Measurements from ENCODE around the gene NSD1.
"Not testable (repeated sequence)": the region's sequence is repeated elsewhere in the genome, so short reads cannot be mapped to it uniquely, and the experiment has no call there.

NSD1 gene

GRCh38 chr5:177176175-177176711 lies 42.7 kb downstream of the NSD1 start:
- DNase-seq (ENCODE audit: low spot score) = no peak

DNA sequence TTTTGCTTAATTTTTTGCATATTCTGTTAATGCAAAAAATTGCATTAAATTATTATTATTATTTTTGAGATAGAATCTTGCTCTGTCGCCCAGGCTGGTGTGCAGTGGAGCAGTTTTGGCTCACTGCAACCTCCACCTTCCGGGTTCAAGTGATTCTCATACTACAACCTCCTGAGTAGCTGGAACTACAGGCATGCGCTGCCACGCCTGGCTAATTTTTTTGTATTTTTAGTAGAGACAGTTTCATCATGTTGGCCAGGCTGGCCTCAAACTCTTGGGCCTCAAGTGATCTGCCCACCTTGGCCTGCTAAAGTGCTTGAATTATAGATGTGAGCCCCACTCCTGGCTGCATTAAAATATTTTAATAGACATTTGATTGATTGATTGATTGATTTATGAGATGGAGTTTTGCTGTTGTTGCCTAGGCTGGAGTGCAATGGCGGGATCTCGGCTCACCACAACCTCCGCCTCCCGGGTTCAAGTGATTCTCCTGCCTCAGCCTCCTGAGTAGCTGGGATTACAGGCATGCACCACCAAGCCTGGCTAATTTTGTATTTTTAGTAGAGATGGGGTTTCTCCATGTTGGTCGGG lies 44.4 kb downstream of the NSD1 start:
- not testable (repeated sequence) for DNase-seq (ENCODE audit: low spot score)

DNA sequence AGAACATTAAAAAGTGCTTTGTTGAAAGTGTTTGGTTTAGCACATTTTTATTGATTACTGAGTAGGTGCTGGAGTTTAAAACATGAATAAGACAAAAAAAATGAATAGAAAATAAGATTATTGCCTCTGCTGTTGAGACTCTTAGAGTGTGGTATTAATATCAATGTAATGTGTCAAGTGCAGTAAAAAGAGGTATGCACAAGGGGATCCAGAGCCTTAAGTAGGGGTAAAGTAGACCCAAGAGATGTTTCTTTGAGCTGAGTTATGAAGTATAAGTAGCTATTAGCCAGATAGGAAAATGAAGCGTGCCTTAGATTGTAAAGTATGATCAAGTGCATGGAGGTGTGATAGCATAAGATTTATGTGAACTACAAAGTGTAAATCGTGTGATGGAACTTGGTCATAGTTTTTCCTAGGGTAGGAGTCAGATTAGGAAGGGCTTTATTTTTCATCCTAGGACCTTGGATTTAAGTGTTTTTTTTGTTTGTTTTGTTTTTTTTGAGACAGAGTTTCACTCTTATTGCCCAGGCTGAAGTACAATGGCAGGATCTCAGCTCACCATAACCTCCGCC lies 45.2 kb downstream of the NSD1 start:
- DNase-seq (ENCODE audit: low spot score) = no peak

DNA sequence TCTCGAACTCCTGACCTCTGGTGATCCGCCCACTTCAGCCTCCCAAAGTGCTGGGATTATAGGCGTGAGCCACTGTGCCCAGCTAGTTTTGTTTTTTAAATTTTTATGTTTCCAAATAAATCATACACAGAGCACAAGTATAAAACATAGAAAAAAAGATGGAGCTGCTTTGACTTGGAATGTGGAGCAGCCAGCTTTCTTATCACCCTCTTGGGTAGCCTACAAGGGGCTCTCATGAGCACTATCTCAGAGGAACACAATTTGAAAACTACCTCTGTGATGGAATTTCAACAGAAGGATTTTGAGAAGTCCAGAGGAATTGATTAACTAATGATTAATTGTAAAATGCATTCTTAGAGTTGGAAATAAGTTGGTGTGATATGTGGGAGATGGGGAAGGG lies 45.9 kb downstream of the NSD1 start:
- no peak for DNase-seq (ENCODE audit: low spot score)

DNA sequence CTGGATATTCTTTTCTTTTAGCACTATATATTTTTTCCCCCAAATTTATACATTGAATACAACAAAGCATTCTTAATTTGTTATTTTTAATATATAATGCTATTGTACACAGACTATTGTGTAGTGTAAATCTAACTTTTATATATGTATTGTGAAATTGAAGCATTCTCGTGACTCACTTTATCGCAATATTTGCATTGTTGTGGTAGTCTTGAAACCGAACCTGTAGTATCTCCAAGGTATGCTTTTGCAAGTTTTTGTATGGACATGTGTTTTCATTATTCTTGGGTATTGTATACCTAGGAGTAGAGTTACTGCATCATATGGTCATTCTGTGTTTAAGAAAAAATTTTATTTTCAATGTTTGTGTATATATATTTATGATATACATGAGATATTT lies 49.6 kb downstream of the NSD1 start:
- DNase-seq (ENCODE audit: low spot score) = no peak

DNA sequence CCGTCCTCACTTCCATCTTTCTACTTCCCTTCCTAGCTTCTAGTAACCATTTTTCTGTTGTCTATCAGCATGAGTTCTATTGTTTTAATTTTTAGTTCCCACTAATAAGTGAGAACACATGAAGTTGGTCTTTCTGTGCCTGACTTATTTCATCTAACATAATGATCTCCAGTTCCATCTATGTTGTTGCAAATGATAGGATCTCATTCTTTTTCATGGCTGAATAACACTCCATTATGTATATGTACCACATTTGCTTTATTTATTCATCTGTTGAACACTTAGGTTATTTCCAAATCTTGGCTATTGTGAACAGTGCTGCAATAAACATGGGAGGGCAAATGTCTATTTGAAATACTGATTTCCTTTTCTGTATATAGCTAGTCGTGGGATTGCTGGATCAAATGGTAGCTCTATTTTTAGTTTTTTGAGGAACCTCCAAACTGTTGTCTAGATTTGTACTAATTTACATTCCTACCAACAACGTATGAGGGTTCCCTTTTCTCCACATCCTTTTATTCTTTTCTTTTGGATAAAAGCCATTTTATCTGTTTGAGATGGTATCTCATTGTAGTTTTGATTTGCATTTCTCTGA lies 50.3 kb downstream of the NSD1 start:
- DNase-seq (ENCODE audit: low spot score) = no peak

- no peak for DNase-seq (ENCODE audit: low spot score)
These were observed 52.4 kb downstream of the NSD1 start for GRCh38 chr5:177185993-177186392.

GRCh38 chr5:177186645-177187044 lies 53.1 kb downstream of the NSD1 start:
- DNase-seq (ENCODE audit: low spot score) = no peak

GRCh38 chr5:177188775-177189174 lies 55.2 kb downstream of the NSD1 start:
- DNase-seq (ENCODE audit: low spot score) = no peak

- DNase-seq (ENCODE audit: low spot score) = no peak
These were observed 55.8 kb downstream of the NSD1 start for GRCh38 chr5:177189416-177189815.

DNA sequence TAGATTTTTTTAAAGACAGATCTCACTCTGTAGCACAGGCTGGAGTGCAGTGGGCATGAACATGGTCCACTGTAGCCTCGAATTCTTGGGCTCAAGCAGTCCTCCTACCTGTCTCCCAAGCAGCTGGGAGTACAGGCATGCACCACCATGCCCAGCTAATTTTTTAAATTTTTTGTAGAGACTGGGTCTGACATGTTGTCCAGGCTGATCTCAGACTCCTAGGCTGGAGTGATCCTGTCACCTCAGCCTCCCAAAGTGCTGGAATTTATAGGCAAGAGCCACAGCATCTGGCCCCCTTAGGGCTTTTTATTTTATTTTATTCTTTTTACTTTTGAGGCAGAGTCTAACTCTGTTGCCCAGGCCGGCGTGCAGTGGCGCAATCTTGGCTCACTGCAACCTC lies 56.4 kb downstream of the NSD1 start:
- DNase-seq (ENCODE audit: low spot score) = no peak

DNA sequence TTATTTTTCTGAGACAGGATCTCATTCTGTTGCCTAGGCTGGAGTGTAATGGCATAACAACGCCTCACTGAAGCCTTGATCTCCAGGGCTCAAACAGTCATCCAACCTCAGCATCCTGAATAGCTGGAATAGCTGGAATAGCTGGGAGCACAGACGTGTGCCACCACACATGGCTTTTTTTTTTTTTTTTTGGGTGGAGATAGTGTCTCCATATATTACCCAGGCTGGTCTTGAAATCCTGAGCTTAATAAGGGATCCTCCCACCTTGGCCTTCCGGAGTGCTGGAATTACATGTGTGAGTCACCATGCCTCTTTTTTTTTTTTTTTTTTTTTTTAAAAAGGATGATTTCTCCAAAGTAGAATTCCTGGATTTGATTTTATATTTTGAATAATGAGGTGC lies 60.7 kb downstream of the NSD1 start:
- DNase-seq (ENCODE audit: low spot score) = no peak

- no peak for DNase-seq (ENCODE audit: low spot score)
These were observed 61.9 kb downstream of the NSD1 start for GRCh38 chr5:177195307-177195952.

- no peak for DNase-seq (ENCODE audit: low spot score)
These were observed 65.2 kb downstream of the NSD1 start for GRCh38 chr5:177198738-177199137.

- DNase-seq (ENCODE audit: low spot score) = no peak
These were observed 70.7 kb downstream of the NSD1 start for GRCh38 chr5:177204281-177204680.

- DNase-seq (ENCODE audit: low spot score) = no peak
These were observed 76.0 kb downstream of the NSD1 start for GRCh38 chr5:177209610-177210009.

GRCh38 chr5:177212242-177212641 lies 78.7 kb downstream of the NSD1 start:
- no peak for DNase-seq (ENCODE audit: low spot score)

DNA sequence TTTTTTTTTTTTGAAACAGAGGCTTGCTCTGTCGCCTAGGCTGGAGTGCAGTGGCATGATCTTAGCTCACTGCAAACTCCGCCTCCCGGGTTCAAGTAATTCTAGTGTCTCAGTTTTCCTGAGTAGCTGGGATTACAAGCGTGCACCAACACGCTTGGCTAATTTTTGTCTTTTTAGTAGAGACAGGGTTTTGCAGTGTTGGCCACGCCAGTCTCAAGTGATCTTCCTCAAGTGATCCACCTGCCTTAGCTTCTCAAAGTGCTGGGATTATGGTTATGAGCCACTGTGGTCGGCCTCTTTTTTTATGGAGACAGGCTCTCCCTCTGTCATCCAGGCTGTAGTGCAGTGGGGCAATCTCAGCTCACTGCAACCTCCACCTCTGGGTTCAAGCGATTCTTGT lies 87.0 kb downstream of the NSD1 start:
- DNase-seq (ENCODE audit: low spot score) = no peak

- no peak for DNase-seq (ENCODE audit: low spot score)
These were observed 88.7 kb downstream of the NSD1 start for GRCh38 chr5:177222269-177222668.

GRCh38 chr5:177225798-177226197 lies 92.2 kb downstream of the NSD1 start:
- no peak for DNase-seq (ENCODE audit: low spot score)

DNA sequence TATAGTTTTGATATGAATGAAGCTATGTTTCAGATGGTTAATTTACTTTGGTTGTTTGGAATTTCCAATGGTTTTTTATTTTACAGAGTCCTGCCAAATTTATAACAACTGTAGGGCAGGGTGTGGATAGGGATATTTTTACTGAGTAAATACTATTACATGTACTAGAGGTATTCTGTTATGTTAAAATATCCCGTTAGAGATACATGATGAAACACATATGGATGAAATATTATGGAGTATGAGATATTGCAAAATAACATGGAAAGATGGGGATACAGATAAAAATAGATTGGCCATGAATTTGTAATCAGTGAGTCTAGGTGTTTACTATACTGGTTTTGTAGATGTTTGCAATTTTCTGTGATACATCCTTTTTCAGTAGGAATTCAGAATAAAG lies 93.3 kb downstream of the NSD1 start:
- no peak for DNase-seq (ENCODE audit: low spot score)

GRCh38 chr5:177228751-177229150 lies 95.2 kb downstream of the NSD1 start:
- no peak for DNase-seq (ENCODE audit: low spot score)

GRCh38 chr5:177230660-177231059 lies 97.1 kb downstream of the NSD1 start:
- no peak for DNase-seq (ENCODE audit: low spot score)

All from HuH-7.5 (cell line).